SIG-M5 treated with dmso at 0.1 percent for 504 hours (cell line): ENCODE measurements around the gene CCDC152.
"Not testable (repeated sequence)": the region's sequence is repeated elsewhere in the genome, so short reads cannot be mapped to it uniquely, and the experiment has no call there.

Experiments used
- DNase-seq: peaks from one replicate; lab custom pipeline; 2025; ENCODE audit not compliant: unreplicated experiment; lab: John Stamatoyannopoulos, UW

The CCDC152 gene

GRCh38 chr5:42811591-42812446 is 55.2 kb downstream of the CCDC152 start, which contains the start of gene SELENOP:
SELENOP (minus strand) TSS chr5:42811892; CDS start chr5:42808353, 3,539 bp downstream.
- DNase-seq = peak; percentile 29

DNA sequence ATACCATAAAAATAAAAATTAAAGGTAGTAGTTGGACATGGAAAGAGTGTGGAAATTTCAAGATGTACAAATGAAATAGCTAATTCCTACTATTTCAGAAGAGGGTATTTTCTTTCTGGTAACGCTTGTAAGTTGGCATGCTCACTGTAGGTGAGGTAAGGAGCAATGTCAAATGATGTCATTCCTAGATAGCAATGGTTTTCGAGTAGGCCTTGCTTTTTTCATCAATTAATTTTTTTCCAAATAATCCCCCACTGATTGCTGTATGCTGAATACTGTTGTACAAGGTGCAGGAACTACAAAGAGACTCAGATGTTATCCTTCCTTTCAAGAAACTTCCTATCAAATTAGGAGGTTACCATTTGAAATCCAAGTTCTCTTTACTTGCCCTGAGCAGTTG is 56.0 kb downstream of the CCDC152 start:
- no peak for DNase-seq

DNA sequence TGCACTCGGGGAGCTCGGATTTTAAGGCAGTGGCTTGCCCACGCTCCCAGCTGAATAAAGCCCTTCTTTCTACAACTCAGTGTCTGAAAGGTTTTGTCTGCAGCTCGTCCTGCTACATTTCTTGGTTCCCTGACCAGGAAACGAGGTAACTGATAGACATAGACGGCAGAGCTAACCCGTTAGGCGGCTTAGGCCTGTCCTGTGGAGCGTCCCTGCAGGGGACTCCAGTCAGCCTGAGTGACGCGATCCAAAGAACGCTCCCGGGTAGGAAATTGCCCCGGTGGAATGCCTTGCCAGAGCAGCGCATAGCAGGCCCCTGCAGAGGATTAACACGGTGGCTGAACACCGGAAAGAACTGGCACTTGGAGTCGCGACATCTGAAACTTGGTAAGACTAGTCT is 56.9 kb downstream of the CCDC152 start:
- DNase-seq = no peak

GRCh38 chr5:42816546-42816945 is 59.9 kb downstream of the CCDC152 start:
- DNase-seq = not testable (repeated sequence)

- DNase-seq = no peak
Observed at GRCh38 chr5:42819745-42820144, 63.1 kb downstream of the CCDC152 start.

- DNase-seq = no peak
Observed at GRCh38 chr5:42822548-42822947, 65.9 kb downstream of the CCDC152 start.

DNA sequence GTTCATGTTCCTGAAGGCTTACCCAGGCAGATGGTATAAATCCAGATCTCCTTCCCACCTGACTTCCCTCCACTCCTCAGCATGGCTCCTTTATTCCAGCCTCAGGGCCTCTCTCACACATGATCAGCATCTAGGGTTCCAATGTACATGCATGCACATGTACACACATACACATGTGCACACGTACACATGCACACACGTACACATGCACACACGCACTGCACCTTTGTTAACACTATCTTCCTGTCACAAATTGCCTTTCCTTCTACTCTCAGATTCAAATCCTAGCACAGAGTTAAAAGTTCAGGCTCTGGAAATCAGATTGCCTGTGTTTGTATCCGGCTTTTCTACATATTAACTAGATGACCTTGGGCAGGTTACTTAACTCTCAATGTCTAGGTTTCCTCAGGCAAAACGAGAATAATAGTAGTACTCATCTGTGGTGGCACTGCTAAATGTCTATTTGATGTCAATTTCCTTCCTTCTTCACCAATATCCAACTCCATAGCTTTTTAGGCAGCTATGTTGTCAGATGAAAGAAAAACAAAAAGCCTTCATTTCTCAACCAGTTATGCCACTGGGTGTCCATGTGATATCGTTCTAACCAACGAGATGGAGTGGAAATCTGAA is 67.8 kb downstream of the CCDC152 start:
- no peak for DNase-seq

- no peak for DNase-seq
Observed at GRCh38 chr5:42825422-42826148, 69.0 kb downstream of the CCDC152 start.

DNA sequence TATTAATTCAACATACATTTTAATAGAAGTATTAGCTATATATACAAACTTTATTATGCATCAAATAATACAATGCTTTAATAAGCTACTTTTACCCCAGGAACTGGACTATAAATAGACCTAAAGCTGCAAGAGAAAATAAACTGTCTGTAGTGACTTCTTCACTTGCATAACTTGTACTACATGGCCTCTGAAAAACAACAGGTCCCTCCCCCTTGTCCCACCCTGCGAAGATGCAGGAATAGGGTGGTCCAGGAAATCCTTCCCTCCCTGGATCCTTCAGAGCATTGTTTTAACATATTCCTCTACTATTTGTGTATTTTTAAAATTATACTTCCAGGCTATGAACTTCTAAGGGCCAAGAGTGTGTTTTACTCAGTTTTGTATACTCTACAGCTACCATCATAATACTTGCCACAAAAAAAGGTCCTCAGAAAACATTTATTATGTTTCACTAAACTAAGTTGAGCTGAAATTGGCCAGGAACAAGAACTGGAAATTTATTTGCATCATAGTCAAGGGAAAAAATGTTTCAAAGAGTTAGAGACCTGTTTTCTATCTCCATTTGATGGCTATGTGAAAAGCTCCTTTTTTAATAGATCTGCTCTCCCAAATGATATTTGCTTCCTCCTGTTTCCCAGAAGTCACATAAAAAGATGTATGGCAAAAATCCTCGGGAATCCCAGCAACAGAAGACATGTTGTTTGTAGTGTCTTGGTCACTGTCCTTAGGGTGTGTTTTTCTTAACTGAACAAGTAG is 70.3 kb downstream of the CCDC152 start:
- no peak for DNase-seq

- no peak for DNase-seq
Observed at GRCh38 chr5:42828671-42829070, 72.1 kb downstream of the CCDC152 start.

- no peak for DNase-seq
Observed at GRCh38 chr5:42830924-42831323, 74.3 kb downstream of the CCDC152 start.

DNA sequence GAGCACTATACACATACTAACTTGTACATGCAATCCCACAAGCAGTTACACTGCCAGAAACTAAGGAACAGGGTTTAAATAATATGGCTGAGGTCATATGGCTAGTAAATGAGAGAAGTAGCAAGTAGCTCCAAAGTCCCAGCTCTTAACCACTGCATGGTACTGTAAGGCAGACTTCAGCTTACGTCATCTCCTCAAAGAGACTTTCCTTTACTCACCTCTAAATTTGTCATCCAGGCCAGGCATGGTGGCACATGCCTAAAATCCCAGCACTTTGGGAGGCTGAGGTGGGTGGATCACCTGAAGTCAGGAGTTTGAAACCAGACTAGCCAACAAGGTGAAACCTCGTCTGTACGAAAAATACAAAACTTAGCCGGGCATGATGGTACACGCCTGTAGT is 75.4 kb downstream of the CCDC152 start:
- DNase-seq = no peak

DNA sequence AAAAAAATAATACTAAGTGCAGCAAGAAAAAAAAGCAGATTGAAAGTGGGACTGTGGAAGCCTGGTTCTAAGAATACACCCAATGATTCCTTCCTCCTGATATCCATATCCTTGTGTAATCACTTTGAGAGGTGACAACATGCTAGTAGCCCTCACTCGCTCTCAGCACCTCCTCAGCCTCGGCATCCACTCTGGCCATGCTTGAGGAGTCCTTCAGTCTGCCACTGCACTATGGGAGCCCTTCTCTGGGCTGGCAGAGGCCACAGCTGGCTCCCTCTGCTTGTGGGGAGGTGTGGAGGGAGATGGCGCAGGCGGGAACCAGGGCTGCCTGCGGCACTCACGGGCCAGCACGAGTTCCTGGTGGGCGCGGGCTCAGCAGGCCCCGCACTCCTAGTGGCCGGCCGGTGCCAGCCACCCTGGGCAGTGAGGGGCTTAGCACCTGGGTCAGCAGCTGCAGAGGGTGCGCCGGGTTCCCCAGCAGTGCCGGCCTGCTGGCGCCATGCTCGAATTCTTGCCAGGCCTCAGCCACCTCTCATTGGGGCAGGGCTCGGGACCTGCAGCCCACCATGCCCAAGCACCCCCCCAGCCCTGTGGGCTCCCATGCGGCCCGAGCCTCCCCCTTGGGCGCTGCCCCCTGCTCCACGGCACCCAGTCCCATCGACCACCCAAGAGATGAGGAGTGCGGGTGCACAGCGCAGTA is 79.6 kb downstream of the CCDC152 start:
- no peak for DNase-seq

DNA sequence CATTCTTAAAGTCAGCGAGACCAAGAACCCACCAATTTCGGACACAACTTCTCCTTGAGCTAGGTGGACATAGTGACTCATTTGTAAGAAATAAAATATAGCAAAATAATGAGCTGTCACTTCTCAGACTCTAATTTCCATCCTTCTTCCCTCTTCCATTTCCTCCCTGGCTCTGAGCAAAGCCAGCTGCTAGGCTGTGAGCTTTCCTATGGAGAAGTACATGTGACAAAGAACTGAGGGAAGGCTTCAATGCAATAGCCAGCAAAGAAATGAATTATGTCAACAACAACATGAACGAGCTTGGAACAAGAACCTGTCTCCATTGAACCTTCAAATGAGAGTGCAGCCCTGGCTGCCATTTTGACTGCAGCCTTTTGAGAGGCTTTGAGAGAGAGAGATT is 81.0 kb downstream of the CCDC152 start:
- no peak for DNase-seq

DNA sequence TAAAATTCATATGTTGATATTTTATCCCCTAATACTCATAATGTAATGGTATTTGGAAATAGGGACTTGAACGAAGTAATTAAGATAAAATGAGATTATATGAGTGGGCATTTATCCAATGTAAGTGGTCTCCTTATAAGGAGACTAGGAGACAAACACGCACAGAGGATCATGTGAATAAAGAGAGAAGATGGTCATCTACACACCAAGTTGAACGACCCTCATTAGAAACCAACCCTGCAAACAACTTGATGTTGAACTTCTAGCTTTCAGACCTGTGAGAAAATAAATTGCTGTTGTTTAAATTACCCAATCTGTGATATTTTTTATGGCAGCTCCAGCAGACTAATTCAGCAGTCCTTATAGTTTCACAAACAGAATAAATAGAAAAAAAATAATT is 82.6 kb downstream of the CCDC152 start:
- DNase-seq = no peak

DNA sequence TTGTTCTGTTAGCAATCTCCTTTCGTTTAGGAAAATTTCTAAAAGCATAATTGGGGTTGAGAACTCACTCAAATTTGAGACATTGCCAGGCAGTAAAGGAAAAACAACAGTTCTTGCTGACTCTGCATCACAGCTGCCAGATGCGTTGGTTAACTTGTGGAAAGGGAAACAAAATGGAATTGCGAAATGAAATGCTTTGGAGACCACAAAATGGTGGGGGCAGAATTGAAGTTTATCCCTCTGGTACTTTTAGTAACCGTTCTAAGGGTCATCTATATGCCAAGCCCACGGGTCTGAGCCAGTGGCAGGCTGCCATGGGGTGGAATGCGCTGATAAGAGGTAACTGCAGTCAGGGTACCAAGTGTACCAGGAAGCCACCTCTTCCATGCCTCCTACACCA is 83.7 kb downstream of the CCDC152 start:
- DNase-seq = peak; percentile 20

GRCh38 chr5:42840842-42841567 is 84.4 kb downstream of the CCDC152 start:
- DNase-seq = no peak

DNA sequence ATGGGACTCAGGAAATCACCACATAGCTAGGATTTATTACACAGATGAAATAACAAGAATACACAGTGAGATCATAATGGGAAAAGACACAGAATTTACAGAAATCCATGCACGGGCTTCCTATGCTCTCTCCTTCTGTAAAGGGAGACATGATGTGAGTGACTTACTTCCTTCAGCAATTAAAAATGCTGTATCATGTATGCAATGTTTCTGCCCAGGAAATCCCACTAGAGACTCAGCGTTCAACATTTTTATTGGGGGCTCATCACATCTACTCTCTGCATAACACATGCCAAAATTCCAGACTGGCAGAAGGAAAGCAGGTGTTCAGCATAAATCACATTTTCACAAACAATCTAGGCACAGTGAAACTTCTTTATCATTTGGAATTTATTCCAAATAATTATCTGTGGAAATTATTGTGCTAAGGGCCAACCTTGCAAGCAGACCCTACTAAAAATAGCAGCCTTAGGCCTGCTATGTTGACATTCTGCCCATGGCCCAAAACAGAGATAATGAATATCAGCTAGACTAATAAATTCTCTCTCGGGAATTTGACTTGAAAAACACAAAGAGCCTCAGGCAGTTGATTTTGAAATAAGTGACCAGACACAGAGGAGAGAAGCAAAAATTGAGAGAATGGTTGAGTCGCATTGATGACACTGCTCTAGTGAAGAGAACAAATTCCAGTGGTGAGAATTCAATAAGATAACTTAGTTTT is 86.5 kb downstream of the CCDC152 start:
- DNase-seq = no peak

- DNase-seq = no peak
Observed at GRCh38 chr5:42843675-42844292, 87.2 kb downstream of the CCDC152 start.
